Gastrocnemius medialis (tissue), 4 donors: Measurements from ENCODE around the gene ATXN7.

Experiments used
- CTCF ChIP-seq, 5 experiments: fragments of 450-650 bp in 3 of 5; fragments of 200-600 bp in 2 of 5; sonication (generic) in 2 of 5; IDR thresholded peaks in 4 of 5; conservative IDR thresholded peaks in 1 of 5; 1 replicate in 4 of 5; 2 replicates in 1 of 5; pipeline ENCODE4 v1.5.1; 2016 to 2019; ENCODE audit warnings: antibody characterized with exemption in 5 of 5, mild to moderate bottlenecking in 3 of 5, moderate library complexity in 3 of 5
- POLR2A ChIP-seq, 2 donors: fragments of 450-650 bp; IDR thresholded peaks; one replicate each; pipeline ENCODE4 v1.6.1; 2017; ENCODE audit warnings: antibody characterized with exemption in 2 of 2, mild to moderate bottlenecking in 2 of 2, moderate library complexity in 2 of 2

GRCh38 chr3:63934041-63934866 is 70.6 kb downstream of the ATXN7 start:
- no peak for TF ChIP-seq CTCF (IDR thresholded peaks at IDR 0.05 in 4 of 5, conservative IDR thresholded peaks at IDR 0.05 in 1 of 5)
- no peak for TF ChIP-seq POLR2A (IDR thresholded peaks at IDR 0.05)
